Erythroblast (primary cell): ENCODE data around the gene FAM81A.

ENCODE experiments used
- GATA1 ChIP-seq: IDR thresholded peaks from 2 replicates; pipeline ENCODE4 v1.6.1; 2011; ENCODE audit warnings: low read depth, mild to moderate bottlenecking, control low read depth, low read length, moderate library complexity
- POLR2A ChIP-seq: IDR thresholded peaks from 2 replicates; pipeline ENCODE4 v1.6.1; 2011; ENCODE audit warnings: mild to moderate bottlenecking, low read length

GRCh38 chr15:59538494-59538893, 100.5 kb downstream of the FAM81A start:
- TF ChIP-seq POLR2A: no peak
- no peak for TF ChIP-seq GATA1
